GM19324 (cell line): ENCODE measurements around the gene FMN1.

Source experiments
- ATAC-seq: cut with Tn5 transposase; IDR thresholded peaks from one replicate; pipeline ENCODE4 v1.9.1; 2021; ENCODE audit warnings: mild to moderate bottlenecking, moderate library complexity; ENCODE audit not compliant: unreplicated experiment, low FRiP score

Gene FMN1

DNA sequence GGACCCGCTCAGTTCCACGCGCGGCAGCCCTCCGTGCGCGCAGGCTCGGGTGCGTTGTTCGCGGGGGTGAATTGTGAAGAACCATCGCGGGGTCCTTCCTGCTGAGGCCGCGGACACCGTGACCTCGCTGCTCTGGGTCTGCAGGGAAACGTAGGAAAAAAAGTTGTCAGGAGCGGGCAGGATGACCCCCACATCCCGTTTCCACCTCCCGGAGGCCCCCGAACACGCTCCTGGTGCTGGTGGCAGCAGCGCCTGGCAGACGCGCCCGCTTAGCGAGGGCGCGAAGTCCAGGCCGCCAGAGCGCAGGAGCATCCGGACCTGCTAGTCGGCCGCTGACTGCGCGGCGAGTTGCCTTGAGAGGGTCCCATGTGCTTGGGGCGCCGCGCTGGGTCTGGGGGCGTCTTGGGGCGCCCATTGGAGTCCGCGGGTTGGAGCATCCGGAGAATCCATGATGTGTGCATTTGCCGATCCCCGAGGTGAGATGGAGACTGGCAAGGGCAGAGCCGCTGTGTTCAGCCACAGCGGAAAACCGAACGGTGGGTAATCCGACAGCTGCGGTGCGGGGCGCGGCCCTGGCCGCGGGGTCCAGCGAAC, 476.2 kb downstream of the FMN1 start:
- no peak for ATAC-seq

DNA sequence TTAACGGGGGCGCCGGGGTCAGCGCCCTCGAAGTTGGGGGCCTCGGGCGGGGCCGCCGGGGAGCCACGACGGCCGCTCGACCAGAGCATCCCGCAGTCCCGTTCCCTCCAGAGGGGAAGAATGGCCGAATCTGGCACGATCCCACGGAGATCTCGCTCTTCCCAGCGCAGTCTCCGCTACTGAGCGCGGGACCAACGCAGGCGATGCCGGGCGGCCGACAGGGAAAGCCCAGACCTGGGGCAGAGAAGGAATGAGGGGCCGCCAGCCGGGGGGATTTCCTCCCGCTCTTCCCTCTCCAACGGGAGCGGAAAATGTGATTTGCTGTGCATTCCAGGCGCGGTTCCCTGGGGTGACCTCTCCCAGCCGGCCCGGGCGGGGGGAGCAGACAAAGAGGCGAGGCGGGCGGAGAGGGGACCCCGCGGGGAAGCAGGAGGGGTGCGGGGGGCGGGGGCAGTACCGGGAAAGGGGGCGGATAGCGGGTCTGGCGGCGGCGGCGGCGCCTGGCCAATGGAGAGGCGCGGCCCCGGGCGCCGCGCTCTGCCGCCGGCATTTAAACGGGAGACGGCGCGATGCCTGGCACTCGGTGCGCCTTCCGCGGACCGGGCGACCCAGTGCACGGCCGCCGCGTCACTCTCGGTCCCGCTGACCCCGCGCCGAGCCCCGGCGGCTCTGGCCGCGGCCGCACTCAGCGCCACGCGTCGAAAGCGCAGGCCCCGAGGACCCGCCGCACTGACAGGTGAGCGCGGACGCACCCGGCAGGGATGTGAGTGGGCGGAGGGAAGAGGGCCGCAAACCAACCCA, 476.9 kb downstream of the FMN1 start, which contains the start of gene GREM1:
Gene GREM1 (plus strand): TSS at position 579 of the 801 bp plus-strand sequence. CDS start 12,687 bp downstream, outside the sequence.
- ATAC-seq: no peak

DNA sequence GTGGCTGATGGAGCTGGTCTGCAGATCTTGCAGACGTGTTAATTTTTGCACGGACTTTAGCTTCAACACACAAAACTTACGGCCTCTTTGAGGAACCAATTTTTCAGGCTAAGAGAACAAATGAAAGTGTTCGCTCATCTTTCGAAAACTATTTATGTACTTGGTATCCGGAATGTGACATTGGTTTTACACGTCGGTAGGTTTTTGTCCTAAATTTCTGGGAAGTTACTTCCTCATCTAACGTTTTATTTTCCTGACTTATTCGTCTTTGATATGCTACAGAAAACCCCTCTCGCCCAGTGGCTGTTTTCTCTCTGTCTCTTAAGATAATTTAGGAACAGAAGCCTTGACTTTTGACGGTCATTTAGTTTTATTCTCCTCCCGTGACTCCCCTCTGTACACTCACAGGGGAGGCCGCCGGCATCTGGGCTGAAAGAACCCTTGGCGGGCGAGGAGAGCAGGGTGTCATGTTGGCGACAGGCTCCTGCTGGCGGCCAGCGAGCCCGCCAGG, 477.5 kb downstream of the FMN1 start:
- no peak for ATAC-seq

DNA sequence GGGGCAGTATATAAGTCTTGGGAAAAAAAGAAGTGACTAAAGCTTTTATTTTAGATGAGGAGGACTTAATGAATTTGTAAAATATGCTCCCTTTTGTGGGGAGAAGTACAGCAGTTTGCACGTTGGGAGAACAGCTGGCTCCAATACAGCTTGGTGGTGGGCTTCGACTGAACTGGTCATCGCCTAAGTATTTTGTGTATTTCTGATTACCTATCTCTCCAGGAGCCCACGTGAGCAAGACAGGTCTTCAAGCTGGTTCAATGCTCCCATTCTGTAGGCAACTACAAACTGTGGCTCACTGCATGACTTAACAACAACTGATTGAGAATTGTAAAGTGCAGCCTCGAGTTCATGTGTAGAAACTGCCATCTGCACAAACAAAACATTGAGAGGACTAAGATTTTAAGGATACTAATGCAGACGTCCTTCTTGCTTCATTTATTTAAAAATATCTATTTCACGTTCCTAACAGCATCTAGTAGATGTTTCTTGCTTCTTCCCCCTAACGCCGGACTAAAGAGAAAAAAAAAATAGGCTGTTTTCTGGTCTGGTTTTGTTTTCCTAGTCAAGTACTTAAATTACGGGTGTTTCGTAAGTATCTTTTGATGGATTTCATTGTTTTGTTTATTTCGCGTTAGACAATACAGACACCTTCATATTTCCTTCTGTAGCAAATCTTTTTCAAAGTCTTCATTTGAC, 478.1 kb downstream of the FMN1 start:
- no peak for ATAC-seq
